Measurements from ENCODE around the gene GRM2. TPM values are rescaled to one million over a fixed set of nuclear protein-coding genes. Genes with fewer than 3 reads are reported as not detected.

Gene GRM2
- total RNA-seq, 1 donor from 2014 or later = 0.19 TPM

GRCh38 chr3:51718547-51719409, 11.9 kb downstream of the GRM2 start:
- peak; percentile 54 for DNase-seq (ENCODE audit: low spot score, unreplicated experiment)
- H3K27ac Mint-ChIP-seq = peak overlapping the region; percentile 8
- no peaks in the 10 kb centered on the region for H3K36me3 Mint-ChIP-seq (ENCODE audit: insufficient read depth)
- no peaks in the 10 kb centered on the region for H3K4me1 Mint-ChIP-seq (ENCODE audit: low read depth)
- H3K4me3 Mint-ChIP-seq (ENCODE audit: low read depth) = no peak overlapping the region
- peaks cover 5% of the 10 kb centered on the region for H3K27me3 Mint-ChIP-seq
- H3K9me3 Mint-ChIP-seq (ENCODE audit: low read depth) = no peaks in the 10 kb centered on the region
- peak; percentile 73 for TF ChIP-seq CTCF (IDR thresholded peaks at IDR 0.05; ENCODE audit: unreplicated experiment)

- TF ChIP-seq CTCF (IDR thresholded peaks at IDR 0.05; ENCODE audit: unreplicated experiment) = no peak
- no peaks in the 10 kb centered on the region for H3K4me1 Mint-ChIP-seq (ENCODE audit: low read depth)
- DNase-seq (ENCODE audit: low spot score, unreplicated experiment) = no peak
- no peaks in the 10 kb centered on the region for H3K9me3 Mint-ChIP-seq (ENCODE audit: low read depth)
- H3K27me3 Mint-ChIP-seq = peaks cover 2% of the 10 kb centered on the region
- H3K4me3 Mint-ChIP-seq (ENCODE audit: low read depth) = no peak overlapping the region
- H3K36me3 Mint-ChIP-seq (ENCODE audit: insufficient read depth) = no peaks in the 10 kb centered on the region
- H3K27ac Mint-ChIP-seq = peak overlapping the region; percentile 8
These were observed 12.7 kb downstream of the GRM2 start for GRCh38 chr3:51719410-51720025.

GRCh38 chr3:51720292-51721061, 13.6 kb downstream of the GRM2 start:
- no peaks in the 10 kb centered on the region for H3K4me1 Mint-ChIP-seq (ENCODE audit: low read depth)
- no peaks in the 10 kb centered on the region for H3K36me3 Mint-ChIP-seq (ENCODE audit: insufficient read depth)
- H3K27ac Mint-ChIP-seq = no peak overlapping the region
- no peaks in the 10 kb centered on the region for H3K27me3 Mint-ChIP-seq
- DNase-seq (ENCODE audit: low spot score, unreplicated experiment) = no peak
- no peak overlapping the region for H3K4me3 Mint-ChIP-seq (ENCODE audit: low read depth)
- TF ChIP-seq CTCF (IDR thresholded peaks at IDR 0.05; ENCODE audit: unreplicated experiment) = no peak
- no peaks in the 10 kb centered on the region for H3K9me3 Mint-ChIP-seq (ENCODE audit: low read depth)

GRCh38 chr3:51721062-51721745, 14.3 kb downstream of the GRM2 start:
- no peak for DNase-seq (ENCODE audit: low spot score, unreplicated experiment)
- no peaks in the 10 kb centered on the region for H3K9me3 Mint-ChIP-seq (ENCODE audit: low read depth)
- no peaks in the 10 kb centered on the region for H3K27me3 Mint-ChIP-seq
- no peak overlapping the region for H3K27ac Mint-ChIP-seq
- TF ChIP-seq CTCF (IDR thresholded peaks at IDR 0.05; ENCODE audit: unreplicated experiment) = no peak
- H3K36me3 Mint-ChIP-seq (ENCODE audit: insufficient read depth) = no peaks in the 10 kb centered on the region
- H3K4me3 Mint-ChIP-seq (ENCODE audit: low read depth) = no peak overlapping the region
- no peaks in the 10 kb centered on the region for H3K4me1 Mint-ChIP-seq (ENCODE audit: low read depth)

GRCh38 chr3:51722362-51722761, 15.5 kb downstream of the GRM2 start:
- no peak for TF ChIP-seq CTCF (IDR thresholded peaks at IDR 0.05; ENCODE audit: unreplicated experiment)
- Mint-ChIP-seq H3K27ac (no peak overlapping the region), H3K4me3 (ENCODE audit: low read depth) (no peak overlapping the region), H3K36me3 (ENCODE audit: insufficient read depth) (no peaks in the 10 kb centered on the region), H3K9me3 (ENCODE audit: low read depth) (no peaks in the 10 kb centered on the region), H3K27me3 (no peaks in the 10 kb centered on the region), H3K4me1 (ENCODE audit: low read depth) (no peaks in the 10 kb centered on the region)
- no peak for DNase-seq (ENCODE audit: low spot score, unreplicated experiment)

All from progenitor cell of endocrine pancreas (in vitro differentiated cells).